ENCODE data around the gene GPR34.
"Not testable (repeated sequence)": the region's sequence is repeated elsewhere in the genome, so short reads cannot be mapped to it uniquely, and the experiment has no call there.

GPR34 gene

DNA sequence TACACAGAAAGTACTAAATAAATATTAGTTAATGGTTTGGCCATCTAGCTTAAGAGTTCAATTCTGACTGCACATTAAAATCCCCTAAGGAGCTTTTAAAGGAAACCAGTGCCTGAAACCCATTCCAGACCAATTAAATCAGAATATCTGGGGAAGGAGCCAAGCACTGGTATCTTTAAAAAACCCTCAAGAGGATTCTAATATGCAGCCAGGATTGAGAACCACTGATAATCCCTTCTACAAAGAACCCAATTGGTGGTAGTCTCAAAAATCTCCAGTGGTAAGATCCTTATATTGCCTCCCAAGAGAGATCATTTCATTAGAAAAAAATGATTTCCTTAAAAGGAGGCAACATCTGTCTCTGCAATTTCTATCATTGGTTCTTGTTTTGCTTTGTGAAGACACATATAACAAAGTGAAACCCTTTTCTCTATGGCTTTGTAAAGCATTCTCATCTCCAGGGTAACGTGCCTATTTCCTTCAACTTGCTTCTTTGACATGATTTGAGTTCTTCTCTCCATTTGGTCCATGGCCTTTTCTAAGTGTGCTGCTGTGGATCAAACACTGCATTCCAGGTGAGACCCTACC, 3.5 kb downstream of the GPR34 start:
- H3K4me3 ChIP-seq (ENCODE audit: low read depth, low read length), result no peak overlapping the region

DNA sequence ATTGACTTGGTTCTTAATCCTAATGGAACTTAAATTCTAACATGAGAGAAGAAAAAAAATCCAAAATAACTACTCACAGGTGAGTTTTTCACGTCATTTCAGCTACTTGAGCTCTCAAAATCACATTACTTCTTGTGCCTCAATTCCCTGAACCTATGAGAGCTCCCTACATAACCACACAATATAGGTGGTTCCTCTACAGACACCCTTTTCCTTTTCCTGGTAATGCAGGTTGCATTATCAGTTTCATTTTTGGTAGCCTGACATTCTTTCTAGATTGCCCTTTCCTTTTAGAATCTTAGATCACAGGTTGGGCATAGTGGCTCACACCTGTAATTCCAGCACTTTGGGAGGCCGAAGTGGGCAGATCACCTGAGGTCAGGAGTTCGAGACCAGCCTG, 4.3 kb downstream of the GPR34 start:
- H3K4me3 ChIP-seq (ENCODE audit: low read depth, low read length), result no peak overlapping the region

DNA sequence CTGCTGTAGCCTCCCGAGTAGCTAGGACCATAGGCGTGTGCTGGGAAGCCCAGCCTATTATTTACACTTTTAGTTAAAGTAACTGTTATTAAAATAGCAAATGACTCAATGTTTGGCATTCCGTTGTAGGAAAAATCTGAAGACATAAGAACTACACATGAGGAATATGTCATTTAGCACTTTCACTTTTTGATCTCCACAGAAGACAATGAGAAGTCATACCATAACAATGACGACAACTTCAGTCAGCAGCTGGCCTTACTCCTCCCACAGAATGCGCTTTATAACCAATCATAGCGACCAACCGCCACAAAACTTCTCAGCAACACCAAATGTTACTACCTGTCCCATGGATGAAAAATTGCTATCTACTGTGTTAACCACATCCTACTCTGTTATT, 6.7 kb downstream of the GPR34 start:
- H3K4me3 ChIP-seq (ENCODE audit: low read depth, low read length), result no peak overlapping the region

DNA sequence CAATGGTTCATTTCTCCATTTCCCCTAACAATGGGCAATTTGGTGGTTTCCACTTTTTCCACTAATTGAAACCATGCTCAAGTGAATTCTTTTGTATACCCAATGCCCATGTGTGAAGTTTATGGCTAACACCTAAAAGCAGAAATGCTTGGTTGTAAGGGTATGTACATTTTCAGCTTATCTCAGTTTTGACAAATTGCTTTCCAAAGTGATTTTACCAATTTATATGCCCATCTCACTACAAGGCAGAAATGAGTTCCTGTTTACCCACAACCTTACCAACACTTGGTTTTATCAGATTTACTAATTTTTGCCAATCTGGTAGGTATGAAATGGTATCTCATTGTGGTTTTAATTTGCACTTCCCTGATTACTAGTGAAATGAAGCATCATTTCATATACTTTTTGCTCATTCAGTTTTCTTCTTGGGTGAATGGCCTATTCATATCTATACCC, 14.8 kb downstream of the GPR34 start:
- H3K4me3 ChIP-seq (ENCODE audit: low read depth, low read length), result no peak overlapping the region

DNA sequence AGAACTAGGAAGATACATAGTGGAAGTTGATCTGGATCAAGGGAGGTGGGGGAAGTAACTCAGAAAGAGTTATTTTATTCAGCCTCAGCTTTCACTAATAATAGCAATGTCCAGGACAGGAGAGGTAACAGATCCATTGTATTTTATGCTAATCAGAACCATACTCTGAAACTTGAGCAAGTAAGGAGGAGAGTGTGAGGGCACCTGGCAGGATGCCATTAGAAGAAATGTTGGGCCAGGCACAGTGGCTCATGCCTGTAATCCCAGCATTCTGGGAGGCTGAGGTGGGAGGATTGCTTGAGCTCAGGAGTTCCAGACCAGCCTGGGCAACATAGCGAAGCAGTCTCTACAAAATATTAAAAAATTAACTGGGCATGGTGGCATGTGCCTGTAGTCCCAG, 16.3 kb downstream of the GPR34 start:
- no peak overlapping the region for H3K4me3 ChIP-seq (ENCODE audit: low read depth, low read length)

DNA sequence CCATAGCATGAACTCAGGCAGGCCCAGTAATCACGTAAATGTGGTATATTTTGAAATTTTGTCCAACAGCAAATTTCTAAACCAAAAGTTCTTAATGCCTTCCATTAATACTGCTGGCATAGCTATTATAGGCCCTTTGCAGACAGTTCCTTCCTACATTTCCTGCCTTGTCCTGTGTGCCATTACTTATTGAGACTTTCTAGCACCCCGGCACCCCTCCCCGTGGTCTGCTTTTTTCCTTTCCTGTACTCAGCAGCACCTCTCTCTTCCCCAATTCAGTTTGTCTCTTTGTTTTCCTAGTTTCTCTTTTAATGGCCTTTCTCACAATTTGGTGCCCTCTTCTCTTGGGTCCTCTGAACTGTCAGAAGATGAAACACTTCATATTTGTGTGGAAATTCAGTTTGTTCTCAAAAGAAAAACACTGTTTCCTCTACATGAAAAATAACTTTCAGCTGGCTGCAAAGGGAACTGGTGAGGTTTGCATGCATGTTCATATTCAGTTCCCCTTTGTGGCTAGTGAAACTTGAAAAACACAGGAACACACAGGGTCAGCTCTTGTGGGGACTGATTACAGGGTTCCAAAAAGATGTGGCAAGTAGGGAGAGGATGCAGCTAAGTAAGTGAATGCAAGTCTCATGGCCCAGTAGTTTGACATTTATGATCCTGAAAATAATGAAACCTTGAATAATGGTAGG, 17.1 kb downstream of the GPR34 start:
- H3K4me3 ChIP-seq (ENCODE audit: low read depth, low read length), result no peak overlapping the region

DNA sequence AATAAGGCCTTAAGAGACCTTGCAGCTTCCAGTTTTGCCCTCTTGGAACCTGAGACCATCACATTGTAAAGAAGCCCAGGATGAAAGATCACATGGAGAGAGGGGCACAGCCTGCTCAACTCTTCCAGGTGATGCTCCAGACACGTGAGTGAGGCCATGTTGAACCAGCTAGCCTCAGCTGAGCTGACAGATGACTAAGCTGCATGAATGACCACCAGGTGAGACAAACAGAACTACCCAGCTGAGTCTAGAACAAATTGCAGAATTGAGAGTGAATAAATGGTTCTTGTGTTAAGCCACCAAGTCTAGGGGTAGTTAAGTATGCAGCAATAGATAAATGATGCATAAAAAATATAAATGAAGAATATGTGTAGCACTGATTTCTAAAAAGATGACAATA, 18.4 kb downstream of the GPR34 start:
- no peak overlapping the region for H3K4me3 ChIP-seq (ENCODE audit: low read depth, low read length)

DNA sequence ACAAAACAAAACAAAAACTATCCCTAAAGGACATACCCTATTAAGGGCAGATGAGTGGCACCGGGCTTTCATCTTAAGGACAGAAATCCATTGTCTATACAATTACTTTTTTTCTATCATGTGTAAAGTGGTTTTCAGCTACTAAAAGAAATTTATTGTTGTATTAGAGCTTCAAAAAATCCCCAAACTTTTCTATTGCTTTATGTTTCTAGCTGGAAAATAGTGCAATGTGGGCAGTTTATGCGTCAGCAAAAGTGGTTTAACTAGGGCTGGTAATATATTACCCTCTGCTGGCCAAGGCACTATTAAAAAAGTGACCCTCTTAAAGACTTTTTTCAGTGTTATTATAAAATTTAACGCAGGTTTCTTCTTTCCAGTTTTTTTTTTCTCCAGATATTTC, 19.7 kb downstream of the GPR34 start:
- H3K4me3 ChIP-seq (ENCODE audit: low read depth, low read length), result no peak overlapping the region

DNA sequence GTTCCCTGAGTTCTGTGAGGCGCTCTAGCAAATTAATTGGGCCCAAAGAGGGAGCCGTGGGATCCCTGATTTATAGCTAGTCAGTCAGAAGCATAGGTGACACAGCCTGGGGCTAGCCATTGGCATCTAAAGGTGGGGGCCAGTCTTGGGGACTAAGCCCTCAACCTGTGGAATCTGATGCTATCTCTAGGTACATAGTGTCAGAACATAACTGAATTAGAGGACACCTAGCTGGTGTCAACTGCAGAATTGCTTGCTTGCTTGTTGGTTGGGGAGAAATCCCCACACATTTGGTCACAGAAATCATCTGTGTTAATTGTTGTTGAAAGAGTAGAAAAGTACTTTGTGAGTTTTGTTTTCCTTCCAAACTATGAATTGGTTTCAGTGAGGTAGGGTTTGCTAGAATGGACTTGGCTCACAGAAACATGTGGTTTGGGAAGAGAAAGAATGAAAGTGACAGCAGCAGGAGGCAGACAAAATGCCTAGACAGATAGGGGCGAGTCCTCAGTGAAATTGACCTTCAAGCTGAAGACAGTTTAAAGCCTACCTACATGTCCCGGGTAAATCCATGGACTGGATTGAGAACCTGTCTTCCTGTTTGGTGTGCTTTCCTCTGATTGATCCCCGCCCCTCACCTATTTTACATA, 22.4 kb downstream of the GPR34 start:
- no peak overlapping the region for H3K4me3 ChIP-seq (ENCODE audit: low read depth, low read length)

DNA sequence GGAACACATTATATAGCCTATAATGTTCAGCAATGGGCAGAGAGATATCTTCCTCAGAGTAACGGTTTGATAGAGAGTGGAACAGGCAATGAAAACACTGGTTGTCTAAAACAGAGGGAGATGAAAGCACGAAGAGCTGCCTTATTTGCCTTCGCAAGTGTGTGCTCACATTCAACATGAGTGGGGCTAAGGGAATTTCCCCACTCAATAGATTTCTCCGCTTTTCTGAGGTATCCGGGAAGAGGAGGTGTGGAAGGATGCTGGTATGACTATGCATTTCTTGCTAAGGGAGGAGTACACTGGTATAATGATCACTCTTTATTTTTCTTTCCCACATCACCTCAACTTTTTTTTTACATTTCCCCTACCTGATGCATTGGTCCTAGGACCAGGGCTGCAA, 27.4 kb downstream of the GPR34 start:
- H3K4me3 ChIP-seq (ENCODE audit: low read depth, low read length), result no peak overlapping the region

DNA sequence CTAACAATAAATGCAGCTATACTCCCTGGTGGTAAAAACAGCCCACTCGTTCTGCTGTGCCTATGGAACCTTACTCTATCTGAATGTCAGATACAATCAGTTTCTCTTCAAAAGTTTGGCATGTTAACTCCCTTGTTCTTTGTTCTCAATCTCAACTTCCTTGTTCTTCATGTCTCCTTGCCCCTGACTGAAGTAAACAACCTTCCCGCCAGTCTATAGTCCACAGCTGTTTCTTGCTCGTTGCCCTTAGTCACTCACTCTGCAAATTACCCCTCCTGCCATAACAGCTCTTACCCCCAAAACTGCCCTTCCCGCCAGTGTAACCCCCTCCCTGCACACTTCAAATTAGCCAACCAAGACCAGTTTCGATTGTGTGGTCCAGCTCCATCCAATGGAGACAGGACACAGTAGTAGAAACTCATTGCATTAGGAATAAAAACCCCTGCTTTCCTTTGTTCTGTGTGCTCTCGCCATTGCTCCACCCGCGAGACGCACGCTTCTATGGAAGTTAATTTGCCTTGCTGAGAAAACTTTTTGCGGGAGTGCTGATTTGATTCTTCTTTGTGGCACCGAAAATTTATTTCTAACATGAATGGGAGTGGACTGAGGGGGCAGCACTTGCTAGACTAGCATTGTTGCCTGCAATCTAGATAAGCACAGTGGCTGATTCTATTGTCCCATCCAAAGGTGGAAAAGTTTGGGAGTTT, 28.1 kb downstream of the GPR34 start:
- H3K4me3 ChIP-seq (ENCODE audit: low read depth, low read length), result no peak overlapping the region

DNA sequence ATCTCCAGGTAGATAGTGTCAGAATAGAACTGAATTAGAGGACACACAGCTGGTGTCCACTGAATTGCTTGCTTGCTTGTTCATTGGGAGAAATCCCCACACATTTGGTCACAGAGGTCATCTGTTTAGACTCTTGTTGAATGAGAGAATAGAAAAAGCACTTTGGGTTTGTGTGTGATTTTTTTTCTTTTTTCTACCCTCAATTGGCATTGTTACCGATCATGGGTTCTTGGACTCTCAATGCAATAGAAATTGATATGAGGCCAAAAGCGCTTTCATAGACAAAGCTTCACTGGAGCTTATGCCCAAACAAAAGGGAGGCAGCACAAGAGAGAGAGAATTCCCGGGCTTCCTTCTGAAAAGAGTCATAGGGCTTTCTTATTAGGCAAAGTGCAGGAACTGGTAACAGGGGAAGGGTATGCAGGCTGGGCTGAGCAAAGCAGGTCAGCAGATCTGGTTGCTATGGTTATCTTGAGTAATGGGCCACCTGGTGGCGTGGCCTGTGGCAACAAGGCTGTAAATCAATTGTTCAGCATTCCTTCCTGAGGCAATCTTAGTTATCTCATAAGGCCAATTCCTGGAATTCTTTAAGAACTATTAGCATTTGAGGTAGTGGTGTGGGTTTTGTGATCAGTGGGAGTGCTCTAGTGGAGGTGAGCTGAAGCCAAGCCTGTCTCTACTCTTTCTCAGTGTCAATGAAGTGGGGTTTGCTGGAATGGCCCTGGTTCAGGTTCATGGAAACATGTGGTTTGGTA, 29.9 kb downstream of the GPR34 start:
- no peak overlapping the region for H3K4me3 ChIP-seq (ENCODE audit: low read depth, low read length)

DNA sequence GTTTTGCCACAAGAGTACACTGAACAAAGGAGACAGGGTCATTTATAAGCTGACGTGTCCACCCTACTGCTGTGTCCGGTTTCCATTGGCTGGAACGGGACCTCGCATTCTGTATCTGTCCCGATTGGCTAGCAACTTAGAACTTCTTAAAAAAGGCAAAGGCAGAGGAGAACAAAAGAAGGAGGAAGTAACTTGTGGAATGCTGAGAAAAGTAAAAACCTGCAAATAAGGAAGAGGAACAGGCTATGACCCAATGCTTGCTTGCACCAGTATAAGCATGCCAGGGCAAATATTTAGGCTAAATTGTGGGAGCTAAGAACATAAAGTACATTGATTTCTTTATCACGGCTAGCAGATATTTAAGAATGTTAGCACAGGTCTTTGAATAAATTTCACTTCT, 30.8 kb downstream of the GPR34 start:
- H3K4me3 ChIP-seq (ENCODE audit: low read depth, low read length), result not testable (repeated sequence)

DNA sequence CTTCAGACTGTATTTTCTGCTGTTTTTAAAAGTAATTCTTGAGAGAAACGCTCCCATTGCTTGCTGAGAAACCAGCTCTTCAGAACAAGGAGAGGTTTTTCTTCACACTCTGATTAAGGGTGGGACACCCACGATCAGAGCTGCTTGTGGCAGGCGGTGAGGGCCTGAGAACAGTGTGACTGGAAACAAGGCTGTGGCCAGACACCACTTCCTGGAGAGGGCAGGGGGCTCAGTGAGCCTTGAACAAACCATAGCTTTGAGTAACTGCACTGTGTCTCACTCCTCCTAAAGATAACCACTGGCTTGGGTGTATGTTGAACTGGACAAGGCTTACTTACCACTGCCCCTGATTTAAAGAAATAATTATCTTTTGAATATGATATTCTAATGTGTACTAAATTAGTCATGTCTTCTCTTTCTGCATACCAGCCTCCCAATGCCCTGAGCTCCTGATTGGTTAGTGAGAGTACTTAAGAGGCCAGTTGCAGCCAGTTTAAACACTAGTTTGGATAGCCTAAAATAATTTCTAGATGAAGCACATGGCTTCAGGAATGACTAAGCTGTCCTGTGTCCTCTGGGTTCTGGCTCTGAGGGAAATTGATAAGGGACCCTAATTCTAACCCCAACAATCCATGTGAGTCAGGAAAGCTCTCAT, 31.5 kb downstream of the GPR34 start:
- no peak overlapping the region for H3K4me3 ChIP-seq (ENCODE audit: low read depth, low read length)

DNA sequence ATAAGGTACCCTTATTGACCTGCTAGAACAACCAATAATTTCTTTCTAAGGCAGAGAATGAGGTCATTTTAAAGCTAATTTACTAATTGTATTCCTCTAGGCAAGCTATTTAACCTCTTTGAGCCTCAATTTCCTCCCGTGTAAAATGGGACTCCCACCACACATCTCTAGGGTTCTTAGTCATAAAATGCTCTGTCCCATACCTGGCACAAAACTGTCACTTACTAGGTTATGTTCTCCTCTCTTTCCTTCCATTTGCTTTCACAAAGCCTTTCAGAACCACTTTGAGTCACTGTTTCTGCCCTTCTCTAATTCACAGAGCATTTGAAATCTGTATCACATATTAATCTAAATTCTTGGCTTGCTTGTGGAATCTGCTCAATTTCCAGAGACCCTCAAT, 32.8 kb downstream of the GPR34 start:
- no peak overlapping the region for H3K4me3 ChIP-seq (ENCODE audit: low read depth, low read length)

DNA sequence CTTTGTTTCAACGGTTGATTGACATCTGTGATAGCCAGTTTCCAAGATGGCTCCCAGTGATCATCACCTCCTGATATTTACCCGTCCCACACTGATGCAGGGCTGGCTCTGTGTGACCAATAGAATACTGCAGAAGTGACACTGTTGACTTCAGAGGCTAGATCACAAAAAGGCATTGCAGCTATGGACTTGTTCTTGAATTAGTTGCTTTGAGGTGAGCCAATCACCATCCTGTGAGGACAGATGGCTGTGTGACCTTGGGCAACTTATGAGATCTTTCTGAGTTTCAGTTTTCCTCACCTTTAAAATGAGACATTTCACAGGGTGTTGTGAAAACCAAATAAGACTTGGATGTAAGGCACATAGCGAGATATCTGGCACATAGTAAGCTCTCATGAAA, 33.4 kb downstream of the GPR34 start:
- H3K4me3 ChIP-seq (ENCODE audit: low read depth, low read length), result no peak overlapping the region

DNA sequence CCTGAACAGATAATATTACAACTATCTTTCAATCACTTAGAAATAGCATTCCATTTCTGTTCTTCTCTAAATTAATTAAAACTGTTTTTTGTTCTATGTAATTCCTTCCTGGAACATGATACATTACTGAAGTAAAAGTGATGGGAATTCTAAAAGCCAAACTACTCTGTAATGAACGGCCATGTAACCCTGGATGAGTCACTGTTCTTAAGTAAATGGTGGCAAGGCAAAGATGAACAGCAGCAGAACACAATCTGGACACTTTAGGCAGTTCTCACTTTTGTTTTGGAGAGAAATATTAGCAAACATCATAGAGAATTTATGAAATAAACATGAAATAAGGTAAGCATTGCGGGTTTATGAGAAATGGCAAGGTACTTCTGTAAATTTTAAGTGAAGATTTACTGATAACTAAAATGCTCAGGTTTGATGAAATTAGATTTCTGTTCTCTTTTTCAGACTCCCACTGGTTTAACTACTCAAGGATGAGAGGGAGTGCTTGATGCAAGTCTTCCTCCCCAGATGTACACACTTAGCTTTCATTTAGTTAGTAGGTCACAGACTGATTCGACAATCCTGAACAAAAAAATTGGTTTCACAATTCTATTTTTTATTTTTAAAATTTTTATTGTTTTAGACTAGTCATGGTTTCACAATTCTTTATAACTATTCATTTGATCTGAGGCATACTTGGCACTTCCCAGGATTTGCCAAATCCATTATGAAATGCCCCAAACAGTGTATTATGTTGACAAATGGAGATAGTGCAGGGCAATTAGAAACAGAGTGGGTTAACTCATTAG, 34.2 kb downstream of the GPR34 start:
- no peak overlapping the region for H3K4me3 ChIP-seq (ENCODE audit: low read depth, low read length)

DNA sequence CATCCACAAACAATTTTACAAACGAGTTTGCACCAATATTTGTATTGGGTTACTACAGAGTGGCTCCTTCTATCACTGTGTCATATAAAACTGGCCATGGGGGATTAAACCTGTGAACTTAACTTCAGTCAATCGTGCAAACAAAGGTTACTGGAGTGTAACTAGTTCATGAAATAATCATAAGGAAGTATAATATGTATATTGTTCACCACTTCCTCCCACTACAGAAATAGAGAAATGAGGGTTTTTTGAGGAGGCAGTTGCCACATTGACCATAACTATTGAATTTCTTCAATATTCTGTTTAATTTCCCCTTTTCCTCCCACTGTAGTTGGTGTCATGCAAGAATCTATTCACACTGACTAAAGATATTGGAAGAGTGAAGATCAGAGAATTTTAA, 35.1 kb downstream of the GPR34 start, which contains the start of gene GPR82:
GPR82 (plus strand) TSS at position 356 of the 400 bp plus-strand sequence. CDS start 2,846 bp downstream, outside the sequence.
- H3K4me3 ChIP-seq (ENCODE audit: low read depth, low read length), result no peak within 1 kb of the TSS

DNA sequence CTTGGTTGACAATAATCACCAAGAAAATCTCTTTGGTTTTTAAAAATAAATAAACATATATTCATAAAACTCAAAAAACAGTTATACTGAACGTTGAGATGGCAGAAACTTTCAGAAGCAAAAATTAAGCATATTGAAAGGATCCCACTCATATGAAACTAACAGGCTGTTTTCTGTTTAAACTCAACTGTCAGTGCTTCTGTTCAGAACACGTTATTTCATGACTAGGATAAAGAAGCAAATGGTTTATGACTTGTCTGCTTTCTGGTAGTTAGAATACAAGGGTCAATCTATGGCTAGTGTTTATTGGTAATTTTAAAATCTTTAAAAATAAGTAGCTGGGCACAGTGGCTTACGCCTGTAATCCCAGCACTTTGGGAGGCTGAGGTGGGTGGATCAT, 39.4 kb downstream of the GPR34 start:
- no peak overlapping the region for H3K4me3 ChIP-seq (ENCODE audit: low read depth, low read length)

DNA sequence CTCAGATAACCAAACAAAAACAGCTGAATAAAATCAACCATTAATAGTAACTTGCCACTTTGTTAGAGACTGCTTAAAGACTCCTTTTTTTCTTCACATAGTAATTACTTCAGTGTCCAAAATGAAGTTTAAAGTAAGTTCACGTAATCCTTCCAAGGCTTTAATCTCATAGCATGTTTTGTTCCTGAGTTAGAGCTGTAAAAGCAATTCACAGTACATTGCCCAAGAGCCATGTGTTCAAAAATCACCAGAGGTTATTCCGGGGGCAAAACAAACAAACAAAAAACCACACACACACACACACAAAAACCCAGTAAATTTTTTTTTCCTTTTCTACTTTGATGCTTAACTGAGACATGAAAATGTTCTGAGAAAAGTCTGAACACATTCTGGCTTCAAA, 41.3 kb downstream of the GPR34 start:
- H3K4me3 ChIP-seq (ENCODE audit: low read depth, low read length), result no peak overlapping the region

Measured in iPS-11a (cell line).